Measurements from ENCODE around the gene FAM149A.

GRCh38 chr4:186058253-186058979, 46.1 kb upstream of the FAM149A start:
- TF ChIP-seq FOXK2 (IDR thresholded peaks at IDR 0.05) (no peak), HDGF (IDR thresholded peaks at IDR 0.05; ENCODE audit: borderline replicate concordance) (no peak), ELF4 (IDR thresholded peaks at IDR 0.05) (no peak), FOXM1 (IDR thresholded peaks at IDR 0.05; ENCODE audit: borderline replicate concordance) (no peak), SP1 (IDR thresholded peaks at IDR 0.05) (no peak), PKNOX1 (IDR thresholded peaks at IDR 0.05) (no peak), LEF1 (IDR thresholded peaks at IDR 0.05; ENCODE audit: borderline replicate concordance) (no peak), SUZ12 (IDR thresholded peaks at IDR 0.05) (no peak), CTBP1 (IDR thresholded peaks at IDR 0.05; ENCODE audit: borderline replicate concordance) (no peak), ZNF384 (IDR thresholded peaks at IDR 0.05) (no peak), FOXA1 (IDR thresholded peaks at IDR 0.05) (no peak), L3MBTL2 (conservative IDR thresholded peaks at IDR 0.05) (no peak)

Measured in HEK293T (cell line).